GM13977 (cell line): ENCODE results near the gene OSCP1.

ENCODE experiments used
- DNase-seq: peaks from one replicate; pipeline ENCODE4 v3.0.0; 2012; ENCODE audit warnings: low spot score
- in situ Hi-C: fragments of 300-500 bp; cut with MboI; formaldehyde crosslinking; loops from one replicate; pipeline ENCODE4 v1.12.0; 2022; ENCODE audit warnings: low sequenced_read_pairs, low pct_unique_long_range_greater_than_20kb, mixed read lengths, inconsistent platforms; ENCODE audit not compliant: unreplicated experiment
- TF ChIP-seq, protein P1 (sequence below): IDR thresholded peaks from 2 replicates; pipeline ENCODE4 v1.5.1; 2012; ENCODE audit warnings: mild to moderate bottlenecking, control low read depth; ENCODE audit not compliant: insufficient read depth; ENCODE audit errors: extremely low read depth, missing control alignments

OSCP1 gene

GRCh38 chr1:36471830-36472641, 21.8 kb upstream of the OSCP1 start:
- DNase-seq: no peak
- TF ChIP-seq, protein P1, sequence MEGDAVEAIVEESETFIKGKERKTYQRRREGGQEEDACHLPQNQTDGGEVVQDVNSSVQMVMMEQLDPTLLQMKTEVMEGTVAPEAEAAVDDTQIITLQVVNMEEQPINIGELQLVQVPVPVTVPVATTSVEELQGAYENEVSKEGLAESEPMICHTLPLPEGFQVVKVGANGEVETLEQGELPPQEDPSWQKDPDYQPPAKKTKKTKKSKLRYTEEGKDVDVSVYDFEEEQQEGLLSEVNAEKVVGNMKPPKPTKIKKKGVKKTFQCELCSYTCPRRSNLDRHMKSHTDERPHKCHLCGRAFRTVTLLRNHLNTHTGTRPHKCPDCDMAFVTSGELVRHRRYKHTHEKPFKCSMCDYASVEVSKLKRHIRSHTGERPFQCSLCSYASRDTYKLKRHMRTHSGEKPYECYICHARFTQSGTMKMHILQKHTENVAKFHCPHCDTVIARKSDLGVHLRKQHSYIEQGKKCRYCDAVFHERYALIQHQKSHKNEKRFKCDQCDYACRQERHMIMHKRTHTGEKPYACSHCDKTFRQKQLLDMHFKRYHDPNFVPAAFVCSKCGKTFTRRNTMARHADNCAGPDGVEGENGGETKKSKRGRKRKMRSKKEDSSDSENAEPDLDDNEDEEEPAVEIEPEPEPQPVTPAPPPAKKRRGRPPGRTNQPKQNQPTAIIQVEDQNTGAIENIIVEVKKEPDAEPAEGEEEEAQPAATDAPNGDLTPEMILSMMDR: no peak
- in situ Hi-C loops: no loop called here

DNA sequence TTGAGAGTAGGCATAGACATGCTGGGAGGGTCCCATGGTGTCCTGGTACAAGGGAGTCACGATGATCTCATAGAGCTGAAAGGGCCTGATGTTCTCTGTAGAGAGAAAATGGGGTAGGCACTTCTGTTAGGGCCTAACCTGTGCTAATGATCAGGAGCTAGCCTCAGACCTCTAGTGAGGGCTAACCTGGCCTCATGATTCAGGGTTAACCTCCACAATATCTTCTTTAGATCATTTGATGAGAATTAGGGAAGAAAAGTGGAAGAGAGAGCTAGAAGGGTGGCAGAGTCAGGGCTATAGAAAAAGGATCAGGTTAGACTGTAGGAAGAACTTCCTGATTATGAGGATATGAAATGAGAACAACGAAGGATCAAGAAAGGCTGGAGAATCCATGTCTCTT, 18.9 kb upstream of the OSCP1 start:
- TF ChIP-seq, protein P1: no peak
- in situ Hi-C loops: no loop called here
- no peak for DNase-seq

- no peak for DNase-seq
- in situ Hi-C loops: no loop called here
- TF ChIP-seq, protein P1: no peak
Measured at GRCh38 chr1:36467700-36468455, 17.6 kb upstream of the OSCP1 start.

GRCh38 chr1:36467027-36467410, 16.8 kb upstream of the OSCP1 start:
- no peak for DNase-seq
- TF ChIP-seq, protein P1: no peak
- in situ Hi-C loops: no loop called here

GRCh38 chr1:36466370-36467026, 16.2 kb upstream of the OSCP1 start:
- in situ Hi-C loops: no loop called here
- TF ChIP-seq, protein P1: no peak
- DNase-seq: no peak

GRCh38 chr1:36465731-36466369, 15.6 kb upstream of the OSCP1 start:
- in situ Hi-C loops: no loop called here
- TF ChIP-seq, protein P1: no peak
- DNase-seq: no peak
